Endothelial cell (in vitro differentiated cells): ENCODE data around the gene SCT. TPM values are rescaled to one million over a fixed set of nuclear protein-coding genes. Genes with fewer than 3 reads are reported as not detected.

Source experiments
- DNase-seq: peaks from one replicate; pipeline ENCODE4 v3.0.0; 2021; ENCODE audit warnings: low spot score
- H3K27ac Mint-ChIP-seq: one replicate; pipeline ENCODE4 v1.8.0; 2021; ENCODE audit warnings: mixed read lengths, inconsistent platforms; ENCODE audit not compliant: unreplicated experiment
- H3K27me3 Mint-ChIP-seq: one replicate; pipeline ENCODE4 v1.8.0; 2021; ENCODE audit warnings: mild to moderate bottlenecking, moderate library complexity, mixed read lengths, inconsistent platforms; ENCODE audit not compliant: unreplicated experiment
- H3K36me3 Mint-ChIP-seq: one replicate; pipeline ENCODE4 v1.8.0; 2021; ENCODE audit warnings: mild to moderate bottlenecking, low read depth, mixed read lengths, inconsistent platforms; ENCODE audit not compliant: unreplicated experiment
- H3K4me1 Mint-ChIP-seq: one replicate; pipeline ENCODE4 v1.8.0; 2021; ENCODE audit warnings: mild to moderate bottlenecking, mixed read lengths, inconsistent platforms; ENCODE audit not compliant: unreplicated experiment
- H3K4me3 Mint-ChIP-seq: one replicate; pipeline ENCODE4 v1.8.0; 2021; ENCODE audit warnings: mild to moderate bottlenecking, mixed read lengths, inconsistent platforms; ENCODE audit not compliant: unreplicated experiment
- H3K9me3 Mint-ChIP-seq: one replicate; pipeline ENCODE4 v1.8.0; 2021; ENCODE audit warnings: mixed read lengths, inconsistent platforms; ENCODE audit not compliant: unreplicated experiment
- total RNA-seq: library from RNA; stranded (reverse); fragmentation: NEBNext Ultra II Directional; extraction: Animal tissue kit (Norgen Biotek cat#: 25700); gene quantifications from one replicate; pipeline ENCODE4 v1.2.1, GENCODE V29; 2021; ENCODE audit not compliant: unreplicated experiment
- TF ChIP-seq, protein P1 (sequence below): fragments of 200-600 bp; sonication (generic); IDR thresholded peaks from one replicate; pipeline ENCODE4 v1.5.0; 2021; ENCODE audit warnings: antibody characterized with exemption; ENCODE audit not compliant: unreplicated experiment

Gene SCT
- total RNA-seq, 1 donor from 2014 or later, result 1.8 TPM

DNA sequence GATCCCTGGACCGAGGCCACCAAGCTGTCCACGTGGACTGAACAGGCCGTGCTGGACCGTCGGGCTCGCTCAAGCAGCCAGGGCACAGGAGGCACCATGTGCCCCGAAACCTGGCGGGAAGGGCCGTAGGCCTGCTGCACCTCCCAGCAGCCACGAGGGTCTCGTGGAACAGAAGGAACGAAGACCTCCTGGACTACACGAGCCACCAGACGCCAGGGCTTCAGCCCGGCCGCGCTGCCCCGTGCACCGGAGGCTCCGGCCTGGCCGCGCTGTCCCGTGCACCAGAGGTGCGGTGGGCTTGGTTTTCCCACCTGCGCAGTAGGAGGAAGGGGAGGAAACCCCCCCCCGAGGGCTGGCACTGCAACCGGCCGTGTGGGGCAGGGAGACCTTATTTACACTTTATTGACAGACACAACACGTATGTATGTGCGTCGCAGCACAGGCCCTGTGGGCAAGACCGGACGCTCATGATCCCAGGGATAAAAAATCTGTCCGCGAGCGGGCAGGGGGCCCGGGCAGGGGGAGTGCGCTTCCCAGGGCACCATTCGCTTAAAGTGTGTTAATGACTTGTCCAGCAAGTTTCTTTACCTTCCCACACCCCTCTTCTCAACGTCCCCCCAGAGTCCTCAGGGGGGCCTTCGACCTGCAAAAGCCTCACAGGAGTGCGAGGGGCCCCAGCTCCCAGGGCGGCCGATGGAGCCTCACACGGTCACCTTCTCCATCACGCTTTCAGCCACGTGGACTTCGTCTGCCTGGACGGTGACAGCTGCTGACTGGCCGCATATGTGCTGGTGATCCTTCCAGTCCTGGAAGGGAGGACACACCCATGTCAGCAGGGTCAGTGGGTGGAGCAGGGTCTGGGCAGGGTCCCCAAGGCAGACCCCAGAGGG is 17.1 kb upstream of the SCT start:
- Mint-ChIP-seq H3K4me3 (no peak overlapping the region), H3K9me3 (no peaks in the 10 kb centered on the region), H3K27ac (no peak overlapping the region), H3K4me1 (peaks cover 6% of the 10 kb centered on the region), H3K36me3 (peaks cover 7% of the 10 kb centered on the region), H3K27me3 (peaks cover 14% of the 10 kb centered on the region)
- no peak for DNase-seq
- TF ChIP-seq, protein P1, sequence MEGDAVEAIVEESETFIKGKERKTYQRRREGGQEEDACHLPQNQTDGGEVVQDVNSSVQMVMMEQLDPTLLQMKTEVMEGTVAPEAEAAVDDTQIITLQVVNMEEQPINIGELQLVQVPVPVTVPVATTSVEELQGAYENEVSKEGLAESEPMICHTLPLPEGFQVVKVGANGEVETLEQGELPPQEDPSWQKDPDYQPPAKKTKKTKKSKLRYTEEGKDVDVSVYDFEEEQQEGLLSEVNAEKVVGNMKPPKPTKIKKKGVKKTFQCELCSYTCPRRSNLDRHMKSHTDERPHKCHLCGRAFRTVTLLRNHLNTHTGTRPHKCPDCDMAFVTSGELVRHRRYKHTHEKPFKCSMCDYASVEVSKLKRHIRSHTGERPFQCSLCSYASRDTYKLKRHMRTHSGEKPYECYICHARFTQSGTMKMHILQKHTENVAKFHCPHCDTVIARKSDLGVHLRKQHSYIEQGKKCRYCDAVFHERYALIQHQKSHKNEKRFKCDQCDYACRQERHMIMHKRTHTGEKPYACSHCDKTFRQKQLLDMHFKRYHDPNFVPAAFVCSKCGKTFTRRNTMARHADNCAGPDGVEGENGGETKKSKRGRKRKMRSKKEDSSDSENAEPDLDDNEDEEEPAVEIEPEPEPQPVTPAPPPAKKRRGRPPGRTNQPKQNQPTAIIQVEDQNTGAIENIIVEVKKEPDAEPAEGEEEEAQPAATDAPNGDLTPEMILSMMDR, result no peak

DNA sequence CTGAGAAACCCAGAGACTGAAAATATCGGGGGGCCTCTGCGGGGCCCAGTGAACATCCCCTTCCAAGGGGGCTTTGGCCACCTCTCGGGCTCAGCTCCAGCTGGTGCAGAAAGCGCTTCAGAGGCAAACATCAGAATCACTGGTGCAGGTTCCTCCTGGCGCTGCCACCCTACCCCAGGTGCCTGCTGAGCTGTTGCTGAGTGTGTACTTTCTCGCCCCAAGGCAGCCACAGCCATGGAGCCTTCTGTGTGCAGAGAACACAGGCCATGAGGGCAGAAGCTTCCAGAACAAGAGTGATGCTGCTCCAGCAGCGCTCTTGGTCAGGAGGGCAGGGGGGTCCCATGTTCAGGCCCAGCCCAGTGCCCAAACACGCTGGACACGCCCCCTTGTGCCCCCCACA is 16.4 kb upstream of the SCT start:
- TF ChIP-seq, protein P1, result no peak

DNA sequence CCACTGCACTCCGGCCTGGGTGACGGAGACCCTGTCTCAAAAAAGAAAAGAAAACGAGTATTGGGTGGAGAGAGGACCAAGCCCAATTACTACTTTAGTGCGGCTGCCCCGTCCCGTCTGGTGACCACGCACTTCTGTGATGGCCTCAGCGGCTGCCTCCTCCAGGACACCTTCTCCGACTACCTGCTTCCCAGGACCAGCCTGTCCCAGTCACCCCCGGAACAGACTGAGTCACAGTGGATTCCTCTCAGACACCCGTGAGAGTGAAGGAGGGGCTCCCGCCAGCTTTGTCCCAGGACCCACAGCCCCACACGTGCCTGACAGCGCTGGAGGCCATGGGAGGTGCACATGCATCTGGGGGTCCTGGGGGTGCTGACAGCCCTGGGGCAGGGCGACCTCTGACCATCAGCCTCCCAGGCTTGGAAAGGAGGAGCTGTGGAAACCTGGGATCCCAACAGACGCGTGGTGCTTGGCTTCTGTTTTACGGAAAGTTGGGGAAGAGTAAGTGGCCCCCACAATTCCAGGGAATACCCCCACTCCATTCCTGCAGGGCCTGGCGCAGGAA is 14.9 kb upstream of the SCT start:
- TF ChIP-seq, protein P1, result no peak
- no peak for DNase-seq
- Mint-ChIP-seq H3K36me3 (peaks cover 4% of the 10 kb centered on the region), H3K27me3 (peaks cover 28% of the 10 kb centered on the region), H3K9me3 (no peaks in the 10 kb centered on the region), H3K4me1 (peaks cover 6% of the 10 kb centered on the region), H3K4me3 (no peak overlapping the region), H3K27ac (no peak overlapping the region)

More for the DNA sequence above, 16.4 kb upstream of the SCT start:
- no peak for DNase-seq
- Mint-ChIP-seq H3K27me3 (peaks cover 21% of the 10 kb centered on the region), H3K36me3 (peaks cover 4% of the 10 kb centered on the region), H3K9me3 (no peaks in the 10 kb centered on the region), H3K27ac (no peak overlapping the region), H3K4me3 (no peak overlapping the region), H3K4me1 (peaks cover 6% of the 10 kb centered on the region)

DNA sequence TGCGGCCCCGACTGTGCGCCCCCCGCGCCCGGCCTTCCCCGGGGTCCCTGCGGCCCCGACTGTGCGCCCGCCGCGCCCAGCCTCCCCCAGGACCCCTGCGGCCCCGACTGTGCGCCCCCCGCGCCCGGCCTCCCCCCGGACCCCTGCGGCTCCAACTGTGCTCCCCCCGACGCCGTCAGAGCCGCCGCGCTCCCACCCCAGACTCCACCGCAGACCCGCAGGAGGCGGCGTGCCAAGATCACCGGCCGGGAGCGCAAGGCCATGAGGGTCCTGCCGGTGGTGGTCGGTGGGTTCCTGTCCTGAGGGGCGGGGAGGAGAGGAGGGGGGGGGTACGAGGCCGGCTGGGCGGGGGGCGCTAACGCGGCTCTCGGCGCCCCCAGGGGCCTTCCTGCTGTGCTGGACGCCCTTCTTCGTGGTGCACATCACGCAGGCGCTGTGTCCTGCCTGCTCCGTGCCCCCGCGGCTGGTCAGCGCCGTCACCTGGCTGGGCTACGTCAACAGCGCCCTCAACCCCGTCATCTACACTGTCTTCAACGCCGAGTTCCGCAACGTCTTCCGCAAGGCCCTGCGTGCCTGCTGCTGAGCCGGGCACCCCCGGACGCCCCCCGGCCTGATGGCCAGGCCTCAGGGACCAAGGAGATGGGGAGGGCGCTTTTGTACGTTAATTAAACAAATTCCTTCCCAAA is 13.2 kb upstream of the SCT start:
- peaks cover 34% of the 10 kb centered on the region for H3K27me3 Mint-ChIP-seq
- H3K27ac Mint-ChIP-seq, result no peak overlapping the region
- H3K36me3 Mint-ChIP-seq, result peaks cover 4% of the 10 kb centered on the region
- TF ChIP-seq, protein P1, result no peak
- H3K9me3 Mint-ChIP-seq, result no peaks in the 10 kb centered on the region
- H3K4me1 Mint-ChIP-seq, result peaks cover 6% of the 10 kb centered on the region
- H3K4me3 Mint-ChIP-seq, result no peak overlapping the region
- DNase-seq, result no peak
